GM12878 (cell line): ENCODE measurements around the gene CHSY3.

Source experiments
- CTCF ChIP-seq, 3 experiments: IDR thresholded peaks in 2 of 3; conservative IDR thresholded peaks in 1 of 3; 2 replicates each; pipeline ENCODE4 v1.5.1; 2011; ENCODE audit warnings: low read depth in 3 of 3, low read length in 3 of 3, mild to moderate bottlenecking in 3 of 3, control low read depth in 2 of 3, moderate library complexity in 2 of 3, inconsistent platforms in 1 of 3, mixed read lengths in 1 of 3; ENCODE audit not compliant: control insufficient read depth in 2 of 3, insufficient read depth in 1 of 3; ENCODE audit errors: extremely low read depth in 1 of 3
- MEF2A ChIP-seq: IDR thresholded peaks from 2 replicates; pipeline ENCODE4 v1.6.1; 2011; ENCODE audit warnings: low read depth, mild to moderate bottlenecking, low read length, moderate library complexity; ENCODE audit not compliant: insufficient read depth
- TAF1 ChIP-seq: IDR thresholded peaks from 2 replicates; pipeline ENCODE4 v1.6.1; 2011; ENCODE audit warnings: mild to moderate bottlenecking, low read depth, low read length, borderline replicate concordance

DNA sequence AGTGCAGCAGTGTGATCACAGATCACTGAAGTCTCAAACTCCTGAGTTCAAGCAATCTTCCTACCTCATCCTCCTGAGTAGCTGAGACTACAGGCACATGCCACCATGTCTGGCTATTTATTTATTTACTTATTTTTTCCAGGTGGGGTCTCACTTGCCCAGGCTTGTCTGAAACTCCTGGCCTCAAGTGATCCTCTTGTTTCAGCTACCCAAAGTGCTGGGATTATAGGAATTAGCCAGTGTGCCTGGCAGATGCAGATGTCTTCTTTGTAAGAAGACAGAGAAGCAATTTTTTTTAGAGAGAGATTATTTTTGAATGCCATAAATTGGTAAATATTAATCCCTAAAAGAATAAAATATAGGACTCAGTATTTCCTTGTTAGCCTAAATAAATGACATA is 54.3 kb downstream of the CHSY3 start:
- TF ChIP-seq CTCF (IDR thresholded peaks at IDR 0.05 in 2 of 3, conservative IDR thresholded peaks at IDR 0.05 in 1 of 3; ENCODE audit: control insufficient read depth in 2 of 3, extremely low read depth in 1 of 3, insufficient read depth in 1 of 3, low read depth in 3 of 3, low read length in 3 of 3) (no peak), MEF2A (no peak), TAF1 (no peak)
